SK-N-MC (cell line): ENCODE data around the gene ATG16L2.

Experiments
- EZH2 ChIP-seq: fragments of 200-600 bp; sonication (generic); IDR thresholded peaks from one replicate; pipeline ENCODE4 v1.6.1; 2017; ENCODE audit warnings: antibody characterized with exemption
- POLR2AphosphoS5 ChIP-seq: IDR thresholded peaks from 2 replicates; pipeline ENCODE4 v1.6.1; 2012; ENCODE audit warnings: mild to moderate bottlenecking, low read depth, low read length, borderline replicate concordance

DNA sequence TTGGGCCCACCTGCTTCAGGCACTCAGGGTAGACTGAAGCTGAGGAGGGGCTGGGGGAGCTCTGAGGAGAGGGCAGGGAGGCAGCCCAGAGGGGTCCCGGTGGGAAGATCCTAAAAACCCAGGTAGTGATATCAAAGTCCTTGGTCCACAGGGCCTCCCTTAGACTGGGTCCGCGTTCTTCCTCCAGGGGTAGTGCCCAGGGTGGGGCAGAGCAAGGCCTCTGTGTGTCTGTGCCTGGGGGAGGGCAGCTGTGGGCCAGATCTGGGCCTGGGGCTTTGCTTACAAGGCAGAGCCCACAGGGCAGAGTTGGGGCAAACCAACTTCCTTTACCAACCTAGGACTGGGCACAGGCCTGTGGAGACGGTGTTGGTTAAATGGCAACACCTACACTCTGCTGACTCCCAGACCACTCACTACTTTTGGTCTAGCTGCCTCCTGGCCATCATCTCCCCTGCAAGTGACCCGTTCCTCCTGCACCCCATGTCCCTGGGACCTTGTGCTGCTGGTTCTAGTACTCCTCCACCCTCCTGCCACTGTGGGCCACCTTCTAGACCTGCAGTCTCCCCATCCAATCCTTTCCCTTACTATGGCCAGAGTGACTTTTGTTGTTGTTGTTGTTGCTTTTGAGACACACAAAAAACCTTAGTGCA is 15.8 kb downstream of the ATG16L2 start:
- no peak for TF ChIP-seq POLR2AphosphoS5
- TF ChIP-seq EZH2 = no peak
